Esophagus (tissue), 2 donors: ENCODE measurements around the gene HOXD10. TPM values are rescaled to one million over a fixed set of nuclear protein-coding genes. Genes with fewer than 3 reads are reported as not detected.
A peak's percentile ranks its signal among the peaks of the same experiment; 100 is the strongest.

Source experiments
- H3K27ac ChIP-seq, 2 donors: one replicate each; pipeline ENCODE4 v1.5.1; 2013; ENCODE audit warnings: low read depth in 2 of 2, mild to moderate bottlenecking in 2 of 2, inconsistent platforms in 1 of 2, low read length in 1 of 2, moderate library complexity in 1 of 2
- H3K27me3 ChIP-seq, 2 donors: one replicate each; pipeline ENCODE4 v1.6.1; 2013; ENCODE audit warnings: low read length in 2 of 2, control low read depth in 1 of 2, mild to moderate bottlenecking in 1 of 2; ENCODE audit not compliant: insufficient read depth in 2 of 2, control insufficient read depth in 1 of 2
- H3K36me3 ChIP-seq, 2 donors: one replicate each; pipeline ENCODE4 v1.6.1; 2013; ENCODE audit warnings: low read length in 1 of 2; ENCODE audit not compliant: control insufficient read depth in 2 of 2, insufficient read depth in 2 of 2
- H3K4me1 ChIP-seq, 2 donors: one replicate each; pipeline ENCODE4 v1.6.1; 2013; ENCODE audit warnings: low read length in 1 of 2; ENCODE audit not compliant: control insufficient read depth in 2 of 2, insufficient read depth in 2 of 2
- H3K4me3 ChIP-seq, 2 donors: one replicate each; pipeline ENCODE4 v1.5.1; 2013; ENCODE audit warnings: low read length in 2 of 2, mild to moderate bottlenecking in 2 of 2, low read depth in 1 of 2, moderate library complexity in 1 of 2
- H3K9me3 ChIP-seq, 2 donors: one replicate each; pipeline ENCODE4 v1.6.1; 2013; ENCODE audit warnings: mild to moderate bottlenecking in 2 of 2, low read depth in 1 of 2, low read length in 1 of 2, moderate library complexity in 1 of 2; ENCODE audit not compliant: control insufficient read depth in 2 of 2, insufficient read depth in 1 of 2
- WGBS, 2 donors: extraction: QIAGEN DNeasy Blood & Tissue Kit; methylation state at CpG; one replicate each; pipeline ENCODE4 v1.1.7; 2013; 5-methylcytosine and 5-hydroxymethylcytosine counted together
- polyA plus RNA-seq, 2 donors: library from polyadenylated mRNA; stranded (reverse); fragments of 200-250 nt; gene quantifications; one replicate each; pipeline ENCODE4 v1.2.3, GENCODE V29; 2013
- donor health status: healthy with polysubstance abuse.
- donor health status: Bipolar disorder and iron deficiency.

The HOXD10 gene
- polyA plus RNA-seq, 2 donors, result 0.18 to 0.31 TPM

DNA sequence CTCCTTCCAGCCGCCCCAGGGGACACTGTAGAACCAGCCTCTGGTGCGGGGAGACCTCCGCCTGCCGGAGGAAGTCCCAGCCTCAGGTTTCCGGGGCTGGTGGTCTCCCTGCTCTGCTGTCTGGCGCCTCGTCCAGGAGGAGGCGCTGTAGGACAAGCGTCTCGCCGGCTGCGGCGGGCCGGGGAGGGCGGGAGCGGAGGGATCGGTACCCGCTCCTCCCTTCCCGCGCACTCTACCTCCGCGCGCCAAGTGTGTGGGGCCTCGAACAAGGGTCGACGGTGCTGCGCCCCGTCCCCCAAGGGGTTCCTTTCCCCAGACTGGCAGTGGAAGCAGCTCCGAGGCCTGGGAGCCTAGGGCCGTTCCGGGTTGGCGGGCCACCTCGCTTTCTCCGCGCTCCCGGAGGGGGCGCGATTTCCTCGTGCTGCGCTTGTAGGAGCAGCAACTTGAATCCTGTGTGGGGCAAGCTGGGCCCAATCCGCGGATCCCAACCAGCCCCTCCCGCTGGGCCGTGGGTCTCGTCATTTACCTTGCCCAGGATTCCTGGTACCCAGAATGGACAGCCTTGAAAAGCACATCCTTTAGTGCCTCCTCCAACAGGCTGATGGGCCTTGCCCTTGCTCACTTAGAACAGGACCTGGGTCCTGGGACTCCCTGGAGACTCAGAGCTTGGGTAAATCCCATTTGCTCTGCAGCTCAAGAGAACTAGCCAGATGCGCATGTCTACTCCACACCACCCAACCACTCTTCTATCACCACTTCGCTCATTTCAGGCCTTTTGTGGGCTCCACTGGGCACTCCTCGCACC, 24.1 kb downstream of the HOXD10 start:
- peaks cover 0 to 2% of the 10 kb centered on the region in 2 donors for H3K9me3 ChIP-seq
- peak overlapping the region; percentile 37 to 52 for H3K4me3 ChIP-seq
- peaks cover 2 to 6% of the 10 kb centered on the region in 2 donors for H3K4me1 ChIP-seq
- WGBS, 2 donors, result 7 to 10% methylated on average over 47 to 48 of the region's 48 CpGs
- H3K36me3 ChIP-seq, result no peaks in the 10 kb centered on the region
- no peak overlapping the region for H3K27ac ChIP-seq
- H3K27me3 ChIP-seq, result peaks cover 0 to 25% of the 10 kb centered on the region in 2 donors

DNA sequence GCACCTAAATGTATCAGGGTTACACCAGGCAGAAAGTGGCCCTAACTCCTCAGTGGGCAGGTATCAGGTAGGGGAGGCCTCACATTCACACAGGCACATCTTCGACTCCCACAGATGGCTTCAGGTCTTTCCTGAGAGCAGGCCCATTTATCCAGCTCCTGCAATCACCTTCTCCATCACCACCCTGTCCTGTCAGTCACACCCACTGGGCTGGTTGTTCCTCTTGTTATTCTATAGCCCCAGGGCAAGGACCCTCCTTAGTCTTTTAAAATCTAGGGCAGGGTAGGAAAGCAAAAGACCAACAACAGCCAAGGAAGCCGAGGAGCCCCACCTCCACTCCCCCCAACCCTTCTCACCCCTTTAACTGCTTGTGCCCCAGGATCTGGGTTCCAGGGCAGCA, 25.7 kb downstream of the HOXD10 start:
- no peak overlapping the region for H3K27ac ChIP-seq
- peaks cover 0 to 27% of the 10 kb centered on the region in 2 donors for H3K27me3 ChIP-seq
- H3K9me3 ChIP-seq, result peaks cover 0 to 2% of the 10 kb centered on the region in 2 donors
- peaks cover 0 to 2% of the 10 kb centered on the region in 2 donors for H3K4me1 ChIP-seq
- no peaks in the 10 kb centered on the region for H3K36me3 ChIP-seq
- 86 to 91% methylated on average over 2 of the region's 2 CpGs for WGBS, 2 donors
- H3K4me3 ChIP-seq, result no peak overlapping the region

DNA sequence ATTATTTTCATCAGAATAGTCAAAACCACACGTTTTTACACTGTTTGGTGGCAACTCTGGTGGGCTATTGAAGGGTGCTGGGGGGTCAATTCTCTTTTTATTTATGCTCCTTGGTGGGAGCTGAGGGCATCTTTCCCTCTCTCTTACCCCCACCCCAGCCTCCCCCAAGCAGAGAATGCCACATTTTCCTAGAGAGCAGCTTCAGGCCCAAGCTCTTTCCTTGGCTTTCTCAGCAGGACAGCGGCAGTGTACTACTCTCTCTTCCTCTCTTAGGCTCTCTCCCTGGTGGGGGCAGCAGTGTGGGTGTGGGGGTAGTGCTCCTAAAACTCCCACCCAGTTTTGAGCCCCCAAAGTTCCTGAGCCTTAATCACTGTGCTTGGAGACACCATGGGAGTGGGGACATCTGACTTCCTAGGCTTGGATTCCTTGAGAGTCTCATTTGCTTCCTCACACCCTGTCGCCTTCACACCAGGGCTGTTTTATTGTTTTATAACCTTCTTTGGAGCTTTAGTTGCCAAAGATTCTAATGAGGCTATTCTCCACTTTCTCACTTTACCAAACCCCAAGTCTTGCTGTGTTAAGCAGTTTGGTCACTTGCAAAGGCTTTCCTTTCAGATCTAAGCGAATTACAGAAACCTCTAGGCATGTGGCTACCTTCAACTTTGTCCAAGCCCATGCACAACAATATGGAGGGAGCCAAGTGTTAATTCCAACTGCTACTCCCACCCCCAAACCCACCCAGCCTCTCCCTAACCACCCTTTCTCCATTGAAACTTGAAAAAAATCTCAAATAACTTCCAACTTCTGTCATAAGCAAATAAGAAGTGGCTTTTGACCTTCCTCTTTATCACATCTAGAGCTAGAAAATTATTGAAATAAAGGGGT, 28.7 kb downstream of the HOXD10 start:
- Histone ChIP-seq H3K4me1 (peaks cover 0 to 2% of the 10 kb centered on the region in 2 donors), H3K27me3 (peaks cover 0 to 26% of the 10 kb centered on the region in 2 donors), H3K9me3 (peaks cover 2 to 9% of the 10 kb centered on the region in 2 donors), H3K4me3 (no peak overlapping the region), H3K27ac (no peak overlapping the region), H3K36me3 (no peaks in the 10 kb centered on the region)
- WGBS, 2 donors, result 42 to 62% methylated on average over 4 of the region's 4 CpGs

DNA sequence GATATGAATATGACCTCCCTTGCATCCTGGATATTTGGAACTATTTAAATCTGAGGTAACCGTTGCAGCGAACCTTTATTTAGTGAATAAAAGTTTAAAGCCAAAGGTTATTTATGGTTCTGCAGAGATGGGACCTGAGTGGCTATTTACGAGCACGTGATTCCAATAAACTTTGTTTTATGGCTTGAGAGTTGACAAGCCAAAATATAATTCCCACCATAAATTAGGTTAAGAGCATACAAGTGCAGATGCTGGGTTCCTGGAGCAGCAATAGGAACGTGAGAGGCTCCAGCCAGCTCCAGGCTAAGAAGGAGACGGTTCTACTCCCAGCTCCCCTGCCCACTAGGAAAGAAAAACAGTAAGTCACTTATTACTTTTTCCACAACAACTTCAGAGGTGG, 29.5 kb downstream of the HOXD10 start:
- H3K36me3 ChIP-seq, result no peaks in the 10 kb centered on the region
- H3K27me3 ChIP-seq, result peaks cover 0 to 30% of the 10 kb centered on the region in 2 donors
- no peaks in the 10 kb centered on the region for H3K4me1 ChIP-seq
- WGBS, 2 donors, result 32 to 38% methylated on average over 6 of the region's 6 CpGs
- no peak overlapping the region for H3K27ac ChIP-seq
- H3K4me3 ChIP-seq, result no peak overlapping the region
- H3K9me3 ChIP-seq, result peaks cover 2 to 12% of the 10 kb centered on the region in 2 donors

DNA sequence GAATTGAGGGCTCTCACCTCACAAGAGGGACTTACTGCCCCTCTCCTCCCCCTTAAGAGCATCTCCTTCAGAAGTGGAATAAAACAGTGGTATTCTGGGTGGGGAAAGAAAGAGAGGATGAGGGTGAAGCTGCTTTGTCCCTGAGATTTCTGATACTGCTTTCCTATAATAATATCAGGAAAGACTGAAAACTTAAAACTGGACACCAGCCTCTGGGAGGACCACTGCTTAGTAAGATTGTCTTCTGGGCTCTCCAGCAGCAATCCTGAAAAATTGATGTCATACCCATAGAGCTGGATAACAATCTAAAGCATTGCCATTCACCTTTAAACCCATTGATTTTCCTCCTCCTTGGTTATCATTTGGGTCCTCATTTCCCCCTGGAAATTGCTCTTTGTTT, 30.1 kb downstream of the HOXD10 start:
- peaks cover 4 to 35% of the 10 kb centered on the region in 2 donors for H3K27me3 ChIP-seq
- H3K36me3 ChIP-seq, result no peaks in the 10 kb centered on the region
- peaks cover 2 to 12% of the 10 kb centered on the region in 2 donors for H3K9me3 ChIP-seq
- no peak overlapping the region for H3K4me3 ChIP-seq
- no peak overlapping the region for H3K27ac ChIP-seq
- H3K4me1 ChIP-seq, result no peaks in the 10 kb centered on the region

DNA sequence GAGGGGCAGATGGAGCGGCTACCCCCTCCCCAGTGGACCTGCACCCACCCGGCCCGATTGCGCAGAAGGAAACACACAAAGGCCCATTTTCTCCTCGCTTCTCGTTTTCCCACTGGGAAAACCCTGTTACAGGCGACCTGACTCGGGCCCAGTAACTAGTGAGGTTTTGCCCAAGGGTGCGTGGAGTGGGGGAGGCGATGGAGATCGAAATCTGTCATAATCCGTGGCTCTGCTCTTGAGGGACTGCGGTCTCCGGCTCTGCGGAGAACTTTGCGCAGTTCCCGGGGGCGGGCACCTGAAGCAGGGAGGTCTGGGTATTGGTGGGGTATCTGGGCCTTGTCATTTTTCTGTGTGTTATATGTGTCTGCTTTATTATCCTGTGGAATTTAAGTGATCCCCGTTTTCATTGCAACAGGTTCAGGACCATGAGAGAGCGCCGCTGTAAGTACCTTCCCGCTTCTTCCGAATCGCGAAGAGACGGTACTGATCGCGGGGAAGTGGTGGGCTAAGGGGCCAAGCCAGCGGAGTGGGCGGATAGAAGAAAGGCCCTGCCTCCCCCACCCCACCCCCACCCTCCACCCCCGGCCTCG, 30.7 kb downstream of the HOXD10 start:
- Histone ChIP-seq H3K27ac (no peak overlapping the region), H3K4me3 (no peak overlapping the region), H3K4me1 (peaks cover 0 to 2% of the 10 kb centered on the region in 2 donors), H3K9me3 (peaks cover 2 to 12% of the 10 kb centered on the region in 2 donors), H3K27me3 (peaks cover 4 to 42% of the 10 kb centered on the region in 2 donors), H3K36me3 (no peaks in the 10 kb centered on the region)
- WGBS, 2 donors, result 32 to 34% methylated on average over 32 of the region's 32 CpGs

DNA sequence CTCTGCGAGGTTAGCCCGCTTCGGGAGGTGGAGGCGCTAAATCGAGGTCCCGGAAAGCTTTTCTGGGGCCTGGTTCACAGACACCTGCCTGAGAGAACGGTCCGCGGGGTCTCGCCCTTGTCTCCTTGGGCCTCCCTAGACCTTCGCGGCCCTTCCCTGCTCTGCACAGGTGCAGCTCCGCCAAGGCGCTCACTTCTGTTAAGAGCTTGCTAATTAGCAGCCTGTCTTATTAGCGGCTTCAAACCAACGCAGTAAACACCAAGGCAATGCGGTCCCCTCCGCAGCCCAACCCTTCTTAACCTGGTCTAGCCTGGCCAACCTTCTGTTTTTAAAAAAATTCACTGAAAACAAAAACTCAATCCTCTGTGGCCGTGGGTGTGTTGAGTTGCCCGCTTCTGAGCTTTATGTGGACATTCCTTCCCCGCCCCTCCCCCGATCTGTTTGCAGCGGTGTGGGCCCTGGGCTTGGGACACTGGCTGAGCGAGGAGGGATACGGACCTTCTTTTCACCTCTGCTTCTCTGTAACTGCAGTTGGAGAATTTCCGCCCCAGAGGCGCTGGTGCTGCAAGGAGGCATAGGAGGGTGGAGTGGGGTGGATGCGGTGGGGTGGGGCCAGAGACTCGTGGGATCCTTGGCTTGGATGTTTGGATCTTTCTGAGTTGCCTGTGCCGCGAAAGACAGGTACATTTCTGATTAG, 31.4 kb downstream of the HOXD10 start:
- Histone ChIP-seq H3K4me3 (no peak overlapping the region), H3K4me1 (peaks cover 0 to 3% of the 10 kb centered on the region in 2 donors), H3K27me3 (peaks cover 4 to 46% of the 10 kb centered on the region in 2 donors)

DNA sequence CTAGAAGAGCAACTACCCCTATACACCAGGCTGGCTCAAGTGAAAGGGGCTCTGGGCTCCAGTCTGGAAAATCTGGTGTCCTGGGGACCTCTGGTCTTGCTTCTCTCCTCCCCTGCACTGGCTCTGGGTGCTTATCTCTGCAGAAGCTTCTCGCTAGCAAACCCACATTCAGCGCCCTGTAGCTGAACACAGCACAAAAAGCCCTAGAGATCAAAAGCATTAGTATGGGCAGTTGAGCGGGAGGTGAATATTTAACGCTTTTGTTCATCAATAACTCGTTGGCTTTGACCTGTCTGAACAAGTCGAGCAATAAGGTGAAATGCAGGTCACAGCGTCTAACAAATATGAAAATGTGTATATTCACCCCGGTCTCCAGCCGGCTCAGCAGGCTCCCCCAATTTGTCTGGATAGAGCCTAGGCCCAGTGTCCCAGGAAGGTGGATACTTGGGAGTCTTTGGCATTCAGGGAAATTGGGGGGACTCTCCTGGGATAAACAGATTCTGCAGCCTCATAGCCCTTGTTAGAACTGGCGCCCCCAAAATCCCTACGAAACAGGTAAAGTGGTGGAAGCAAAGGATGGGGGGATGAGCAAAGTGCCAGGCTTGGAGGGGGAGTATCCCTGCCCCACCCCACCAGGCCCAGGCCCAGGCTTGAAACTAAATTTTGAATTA, 32.3 kb downstream of the HOXD10 start:
- H3K9me3 ChIP-seq, result peaks cover 2 to 12% of the 10 kb centered on the region in 2 donors
- 31% methylated on average over 11 of the region's 11 CpGs for WGBS, 2 donors
- peaks cover 0 to 3% of the 10 kb centered on the region in 2 donors for H3K4me1 ChIP-seq
- H3K4me3 ChIP-seq, result no peak overlapping the region
- H3K27me3 ChIP-seq, result peaks cover 4 to 49% of the 10 kb centered on the region in 2 donors
- H3K27ac ChIP-seq, result no peak overlapping the region
- H3K36me3 ChIP-seq, result no peaks in the 10 kb centered on the region

More for the DNA sequence above, 31.4 kb downstream of the HOXD10 start:
- 19 to 25% methylated on average over 31 of the region's 31 CpGs for whole genome bisulfite sequencing, 2 donors
- Histone ChIP-seq H3K9me3 (peaks cover 2 to 12% of the 10 kb centered on the region in 2 donors), H3K36me3 (no peaks in the 10 kb centered on the region), H3K27ac (no peak overlapping the region)
